Melanocyte of skin (primary cell): Measurements from ENCODE around the gene FAH. TPM values are rescaled to one million over a fixed set of nuclear protein-coding genes. Genes with fewer than 3 reads are reported as not detected.

Source experiments
- total RNA-seq, 2 donors: library from RNA; depleted of rRNA; stranded (reverse); fragments of >200 nt; gene quantifications; 2 replicates each; pipeline ENCODE4 v1.2.3, GENCODE V29; 2012

FAH gene
- total RNA-seq: 10 to 100 TPM; 39.6 to 63.3 TPM

GRCh38 chr15:80152896-80153876 lies at the start of gene FAH:
TSS of gene FAH (plus strand) at chr15:80152999. CDS start at chr15:80153055, 56 bp downstream.

Other genes starting within 250 kb of the FAH start
- 100 to 1,000 TPM in 1 of 2 donors, 10 to 100 TPM in 1; 67.1 to 155 TPM for gene BCL2A1, start 181.8 kb upstream of the FAH start, total RNA-seq
- 100 to 1,000 TPM; 117 to 143 TPM for gene ZFAND6, start 93.3 kb upstream of the FAH start, total RNA-seq
- 1 to 10 TPM; 6.0 to 8.6 TPM for gene CTXND1, start 99.2 kb downstream of the FAH start, total RNA-seq